HepG2 (cell line): ENCODE measurements around the gene ARHGEF4. TPM values are rescaled to one million over a fixed set of nuclear protein-coding genes. Genes with fewer than 3 reads are reported as not detected.

Source experiments
- HNF4A ChIP-seq: sonication (generic); formaldehyde crosslinking; IDR thresholded peaks from 2 replicates; pipeline ENCODE4 v1.4.0; 2020; ENCODE audit warnings: missing genetic modification reagents
- HNF4G ChIP-seq, 2 experiments: sonication (generic) in 1 of 2; formaldehyde crosslinking in 1 of 2; IDR thresholded peaks; 2 replicates each; pipeline versions ENCODE4 v1.4.0 to v1.6.1; 2011 to 2020; ENCODE audit warnings: borderline replicate concordance in 2 of 2, low read depth in 2 of 2, mild to moderate bottlenecking in 2 of 2, low read length in 1 of 2, missing genetic modification reagents in 1 of 2, moderate library complexity in 1 of 2
- MZF1 ChIP-seq: sonication (generic); formaldehyde crosslinking; IDR thresholded peaks from 2 replicates; pipeline ENCODE4 v1.8.1; 2023; ENCODE audit warnings: mild to moderate bottlenecking, missing genetic modification reagents, borderline replicate concordance
- NFATC3 ChIP-seq: sonication (generic); formaldehyde crosslinking; IDR thresholded peaks from 2 replicates; pipeline ENCODE4 v1.5.1; 2020; ENCODE audit warnings: mild to moderate bottlenecking, missing genetic modification reagents
- NONO ChIP-seq, 2 experiments: fragments of 450-650 bp in 1 of 2; sonication (generic) in 1 of 2; formaldehyde crosslinking in 1 of 2; IDR thresholded peaks in 1 of 2; conservative IDR thresholded peaks in 1 of 2; 2 replicates each; pipeline versions ENCODE4 v1.6.1 to v1.8.0; 2017 to 2022; ENCODE audit warnings: mild to moderate bottlenecking in 1 of 2, missing genetic modification reagents in 1 of 2, moderate library complexity in 1 of 2
- NR2F1 ChIP-seq, 2 experiments: fragments of 450-650 bp in 1 of 2; formaldehyde crosslinking in 1 of 2; IDR thresholded peaks; 2 replicates each; pipeline versions ENCODE4 v1.5.0 to v1.6.1; 2016 to 2020; ENCODE audit warnings: mild to moderate bottlenecking in 1 of 2, missing compliant biosample characterization in 1 of 2, missing genetic modification reagents in 1 of 2, moderate library complexity in 1 of 2
- PHF8 ChIP-seq: sonication (generic); formaldehyde crosslinking; IDR thresholded peaks from 2 replicates; pipeline ENCODE4 v1.5.0; 2020; ENCODE audit warnings: missing genetic modification reagents
- POGZ ChIP-seq: sonication (generic); formaldehyde crosslinking; IDR thresholded peaks from 2 replicates; pipeline ENCODE4 v1.4.0; 2020; ENCODE audit warnings: mild to moderate bottlenecking, missing genetic modification reagents
- RELA ChIP-seq: sonication (generic); formaldehyde crosslinking; IDR thresholded peaks from 2 replicates; pipeline ENCODE4 v1.4.0; 2020; ENCODE audit warnings: missing genetic modification reagents
- SMARCE1 ChIP-seq: fragments of 450-650 bp; IDR thresholded peaks from 2 replicates; pipeline ENCODE4 v1.6.1; 2017; ENCODE audit warnings: borderline replicate concordance
- SRSF9 ChIP-seq: fragments of 200-400 bp; formaldehyde crosslinking; IDR thresholded peaks from 2 replicates; pipeline ENCODE4 v1.6.1; 2018; ENCODE audit warnings: borderline replicate concordance, mild to moderate bottlenecking, low read depth, low read length; ENCODE audit not compliant: insufficient read depth, poor library complexity, severe bottlenecking
- SSRP1 ChIP-seq: IDR thresholded peaks from 2 replicates; pipeline ENCODE4 v1.6.1; 2016; ENCODE audit warnings: control low read depth
- ZNF230 ChIP-seq: sonication (generic); formaldehyde crosslinking; IDR thresholded peaks from 2 replicates; pipeline ENCODE4 v1.4.0; 2020; ENCODE audit warnings: mild to moderate bottlenecking, missing genetic modification reagents
- ZNF33B ChIP-seq: sonication (generic); formaldehyde crosslinking; IDR thresholded peaks from 2 replicates; pipeline ENCODE4 v1.5.1; 2020; ENCODE audit warnings: mild to moderate bottlenecking, missing genetic modification reagents
- ZNF431 ChIP-seq: sonication (generic); formaldehyde crosslinking; IDR thresholded peaks from 2 replicates; pipeline ENCODE4 v1.9.0; 2022; ENCODE audit warnings: missing genetic modification reagents, low read depth, mild to moderate bottlenecking, borderline replicate concordance
- ZNF598 ChIP-seq: sonication (generic); formaldehyde crosslinking; IDR thresholded peaks from 2 replicates; pipeline ENCODE4 v1.5.1; 2020; ENCODE audit warnings: mild to moderate bottlenecking, missing genetic modification reagents, borderline replicate concordance
- ZNF777 ChIP-seq: sonication (generic); formaldehyde crosslinking; IDR thresholded peaks from 2 replicates; pipeline ENCODE4 v1.4.0; 2020; ENCODE audit warnings: missing genetic modification reagents
- ZSCAN25 ChIP-seq: sonication (generic); formaldehyde crosslinking; IDR thresholded peaks from 2 replicates; pipeline ENCODE4 v1.8.0; 2022; ENCODE audit warnings: mild to moderate bottlenecking, missing genetic modification reagents
- polyA plus RNA-seq, 8 experiments: library from polyadenylated mRNA; depleted of rRNA in 3 of 8; stranded (reverse) in 7 of 8; unstranded in 1 of 8; fragments of >200 nt; fragmentation: Illumina TruSeq in 4 of 8; extraction: Trizol in 4 of 8; gene quantifications; 2 replicates each; pipeline versions ENCODE4 v1.2.1 to v1.2.3, GENCODE V29; 2011 to 2016; ENCODE audit warnings: low read depth in 4 of 8, missing spikeins in 1 of 8, mixed read lengths in 1 of 8; ENCODE audit not compliant: insufficient read depth in 1 of 8
- total RNA-seq, 5 experiments: library from RNA; depleted of rRNA; stranded (reverse); fragments of >200 nt; fragmentation: Illumina TruSeq; extraction: Trizol; gene quantifications; 2 replicates each; pipeline ENCODE4 v1.2.3, GENCODE V29; 2016; ENCODE audit warnings: low read depth in 1 of 5
- TF ChIP-seq, protein P1 (sequence below): sonication (generic); formaldehyde crosslinking; IDR thresholded peaks from 2 replicates; pipeline ENCODE4 v1.4.0; 2020; ENCODE audit warnings: missing genetic modification reagents, borderline replicate concordance
- TF ChIP-seq, protein P2 (sequence below): sonication (generic); formaldehyde crosslinking; IDR thresholded peaks from 2 replicates; pipeline ENCODE4 v1.4.0; 2020; ENCODE audit warnings: mild to moderate bottlenecking, missing genetic modification reagents

The ARHGEF4 gene
- total and polyA plus RNA-seq, 2 of the 13 experiments (the other 11 are each of a cell fraction or from before 2014, with no cell fraction given), result 0.11 to 0.13 TPM

- TF ChIP-seq, protein P1, sequence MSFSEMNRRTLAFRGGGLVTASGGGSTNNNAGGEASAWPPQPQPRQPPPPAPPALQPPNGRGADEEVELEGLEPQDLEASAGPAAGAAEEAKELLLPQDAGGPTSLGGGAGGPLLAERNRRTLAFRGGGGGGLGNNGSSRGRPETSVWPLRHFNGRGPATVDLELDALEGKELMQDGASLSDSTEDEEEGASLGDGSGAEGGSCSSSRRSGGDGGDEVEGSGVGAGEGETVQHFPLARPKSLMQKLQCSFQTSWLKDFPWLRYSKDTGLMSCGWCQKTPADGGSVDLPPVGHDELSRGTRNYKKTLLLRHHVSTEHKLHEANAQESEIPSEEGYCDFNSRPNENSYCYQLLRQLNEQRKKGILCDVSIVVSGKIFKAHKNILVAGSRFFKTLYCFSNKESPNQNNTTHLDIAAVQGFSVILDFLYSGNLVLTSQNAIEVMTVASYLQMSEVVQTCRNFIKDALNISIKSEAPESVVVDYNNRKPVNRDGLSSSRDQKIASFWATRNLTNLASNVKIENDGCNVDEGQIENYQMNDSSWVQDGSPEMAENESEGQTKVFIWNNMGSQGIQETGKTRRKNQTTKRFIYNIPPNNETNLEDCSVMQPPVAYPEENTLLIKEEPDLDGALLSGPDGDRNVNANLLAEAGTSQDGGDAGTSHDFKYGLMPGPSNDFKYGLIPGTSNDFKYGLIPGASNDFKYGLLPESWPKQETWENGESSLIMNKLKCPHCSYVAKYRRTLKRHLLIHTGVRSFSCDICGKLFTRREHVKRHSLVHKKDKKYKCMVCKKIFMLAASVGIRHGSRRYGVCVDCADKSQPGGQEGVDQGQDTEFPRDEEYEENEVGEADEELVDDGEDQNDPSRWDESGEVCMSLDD (CRISPR knock-in tag), result no peak
- TF ChIP-seq PHF8 (CRISPR knock-in tag) (peak; percentile 77), SRSF9 (no peak), SMARCE1 (no peak), NONO (IDR thresholded peaks at IDR 0.05) (no peak), NONO (CRISPR knock-in tag; conservative IDR thresholded peaks at IDR 0.05) (peak; percentile 72), RELA (no peak; the same call in 1 of the 2 replicates), NFATC3 (no peak), ZNF431 (CRISPR knock-in tag) (0 out of 2 replicates have a peak, but pooled peaks have one; percentile 52), ZNF230 (CRISPR knock-in tag) (peak; percentile 97), HNF4A (CRISPR knock-in tag) (no peak), HNF4G (IDR thresholded peaks at IDR 0.05; ENCODE audit: borderline replicate concordance, low read depth, low read length) (no peak), HNF4G (CRISPR knock-in tag; IDR thresholded peaks at IDR 0.05; ENCODE audit: borderline replicate concordance, low read depth) (peak; percentile 68), POGZ (CRISPR knock-in tag) (peak; percentile 58), NR2F1 (CRISPR knock-in tag; IDR thresholded peaks at IDR 0.05) (no peak), ZSCAN25 (CRISPR knock-in tag) (peak; percentile 61; the same call in 1 of the 2 replicates), ZNF33B (CRISPR knock-in tag) (peak; percentile 65), ZNF598 (CRISPR knock-in tag) (peak; percentile 93), ZNF777 (CRISPR knock-in tag) (peak; percentile 89), SSRP1 (CRISPR knock-in tag) (peak; percentile 56; the same call in 1 of the 2 replicates), MZF1 (no peak)
- TF ChIP-seq, protein P2, sequence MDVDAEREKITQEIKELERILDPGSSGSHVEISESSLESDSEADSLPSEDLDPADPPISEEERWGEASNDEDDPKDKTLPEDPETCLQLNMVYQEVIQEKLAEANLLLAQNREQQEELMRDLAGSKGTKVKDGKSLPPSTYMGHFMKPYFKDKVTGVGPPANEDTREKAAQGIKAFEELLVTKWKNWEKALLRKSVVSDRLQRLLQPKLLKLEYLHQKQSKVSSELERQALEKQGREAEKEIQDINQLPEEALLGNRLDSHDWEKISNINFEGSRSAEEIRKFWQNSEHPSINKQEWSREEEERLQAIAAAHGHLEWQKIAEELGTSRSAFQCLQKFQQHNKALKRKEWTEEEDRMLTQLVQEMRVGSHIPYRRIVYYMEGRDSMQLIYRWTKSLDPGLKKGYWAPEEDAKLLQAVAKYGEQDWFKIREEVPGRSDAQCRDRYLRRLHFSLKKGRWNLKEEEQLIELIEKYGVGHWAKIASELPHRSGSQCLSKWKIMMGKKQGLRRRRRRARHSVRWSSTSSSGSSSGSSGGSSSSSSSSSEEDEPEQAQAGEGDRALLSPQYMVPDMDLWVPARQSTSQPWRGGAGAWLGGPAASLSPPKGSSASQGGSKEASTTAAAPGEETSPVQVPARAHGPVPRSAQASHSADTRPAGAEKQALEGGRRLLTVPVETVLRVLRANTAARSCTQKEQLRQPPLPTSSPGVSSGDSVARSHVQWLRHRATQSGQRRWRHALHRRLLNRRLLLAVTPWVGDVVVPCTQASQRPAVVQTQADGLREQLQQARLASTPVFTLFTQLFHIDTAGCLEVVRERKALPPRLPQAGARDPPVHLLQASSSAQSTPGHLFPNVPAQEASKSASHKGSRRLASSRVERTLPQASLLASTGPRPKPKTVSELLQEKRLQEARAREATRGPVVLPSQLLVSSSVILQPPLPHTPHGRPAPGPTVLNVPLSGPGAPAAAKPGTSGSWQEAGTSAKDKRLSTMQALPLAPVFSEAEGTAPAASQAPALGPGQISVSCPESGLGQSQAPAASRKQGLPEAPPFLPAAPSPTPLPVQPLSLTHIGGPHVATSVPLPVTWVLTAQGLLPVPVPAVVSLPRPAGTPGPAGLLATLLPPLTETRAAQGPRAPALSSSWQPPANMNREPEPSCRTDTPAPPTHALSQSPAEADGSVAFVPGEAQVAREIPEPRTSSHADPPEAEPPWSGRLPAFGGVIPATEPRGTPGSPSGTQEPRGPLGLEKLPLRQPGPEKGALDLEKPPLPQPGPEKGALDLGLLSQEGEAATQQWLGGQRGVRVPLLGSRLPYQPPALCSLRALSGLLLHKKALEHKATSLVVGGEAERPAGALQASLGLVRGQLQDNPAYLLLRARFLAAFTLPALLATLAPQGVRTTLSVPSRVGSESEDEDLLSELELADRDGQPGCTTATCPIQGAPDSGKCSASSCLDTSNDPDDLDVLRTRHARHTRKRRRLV (CRISPR knock-in tag), result no peak
Measured at GRCh38 chr2:130797493-130798435, 39.0 kb upstream of the ARHGEF4 start (continued).
